OCI-LY3 (cell line): ENCODE results near the gene MISP.

Experiments used
- CTCF ChIP-seq: fragments of 200-600, 300-600 bp; sonication (generic); IDR thresholded peaks from 2 replicates; pipeline ENCODE4 v1.5.1; 2014; ENCODE audit warnings: antibody characterized with exemption, low read length, low read depth
- EZH2phosphoT487 ChIP-seq: fragments of 200-600 bp; shearing (Covaris generic); IDR thresholded peaks from 2 replicates; pipeline ENCODE4 v1.6.1; 2018; ENCODE audit warnings: antibody characterized with exemption, mixed run types, low read depth

DNA sequence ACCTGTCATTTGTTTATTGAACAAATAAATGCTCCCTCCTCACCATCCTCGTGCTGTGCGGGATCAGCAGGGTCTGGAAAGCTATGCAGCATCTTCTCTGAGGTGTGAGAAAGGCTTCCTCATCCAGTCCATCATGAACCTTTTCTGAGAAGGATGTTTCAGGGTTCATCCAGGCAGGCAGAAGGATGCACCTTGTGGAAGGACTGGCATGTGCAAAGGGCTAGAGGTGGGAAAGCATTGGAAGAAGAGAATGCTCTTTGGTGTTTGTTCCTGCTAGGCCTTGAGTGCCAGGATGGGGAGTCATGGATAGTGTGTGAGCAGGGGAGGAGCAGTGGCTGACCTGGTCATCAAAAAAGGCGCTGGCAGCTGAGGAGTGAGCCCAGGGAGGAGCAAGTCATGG lies 35.6 kb upstream of the MISP start:
- TF ChIP-seq CTCF (no peak), EZH2phosphoT487 (no peak)
